Epithelial cell of proximal tubule (primary cell): Measurements from ENCODE around the gene PODXL. TPM values are rescaled to one million over a fixed set of nuclear protein-coding genes. Genes with fewer than 3 reads are reported as not detected.

Experiments
- DNase-seq: peaks from one replicate; pipeline ENCODE4 v3.0.0-alpha.2; 2011; ENCODE audit warnings: low read depth
- H3K4me3 ChIP-seq: 2 replicates; pipeline ENCODE4 v1.5.1; 2011; ENCODE audit warnings: low read depth, mild to moderate bottlenecking, low read length
- CTCF ChIP-seq: conservative IDR thresholded peaks from 2 replicates; pipeline ENCODE4 v1.5.1; 2012; ENCODE audit warnings: low read depth, mild to moderate bottlenecking, low read length
- total RNA-seq: library from RNA; depleted of rRNA; stranded (reverse); fragments of >200 nt; gene quantifications from 2 replicates; pipeline ENCODE4 v1.2.3, GENCODE V29; 2015

The PODXL gene
- total RNA-seq, 1 donor from 2014 or later, result 26.3 TPM

DNA sequence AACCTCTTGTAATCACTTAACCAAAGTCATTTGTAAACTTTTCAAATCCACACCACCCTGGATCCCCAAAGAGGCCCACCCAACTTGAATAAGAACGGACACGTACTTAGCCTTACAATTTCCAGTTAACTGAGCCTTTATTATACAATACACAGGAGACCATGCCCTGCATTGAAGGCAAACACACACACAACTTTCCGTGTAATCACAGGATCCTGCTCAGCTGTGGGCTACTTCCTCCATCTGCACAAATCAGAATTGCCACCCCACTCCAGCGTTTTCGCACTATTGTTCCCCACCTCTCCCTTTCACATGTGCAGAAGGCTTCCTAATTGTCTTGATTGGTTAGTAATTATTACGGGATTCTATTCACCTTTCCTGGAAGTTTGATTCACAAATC lies 12.1 kb upstream of the PODXL start:
- DNase-seq, result no peak
- no peak overlapping the region for H3K4me3 ChIP-seq
- TF ChIP-seq CTCF, result no peak

DNA sequence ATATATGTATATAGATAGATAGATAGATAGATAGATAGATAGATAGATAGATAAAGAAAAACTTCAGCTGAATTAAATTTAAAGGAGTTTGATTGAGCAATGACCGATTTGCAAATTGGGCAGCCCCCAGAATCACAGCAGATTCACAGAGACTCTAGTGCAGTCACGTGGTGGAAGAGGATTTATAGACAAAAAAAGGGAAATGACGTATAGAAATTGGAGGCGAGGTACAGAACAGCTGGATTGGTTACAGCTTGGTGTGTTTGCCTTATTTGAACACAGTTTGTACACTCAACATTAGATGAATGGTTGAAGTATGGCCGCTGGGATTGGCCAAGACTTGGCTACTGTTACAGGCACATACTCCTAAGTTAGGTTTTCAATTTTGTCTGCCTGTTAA lies 8.2 kb upstream of the PODXL start:
- no peak for DNase-seq
- no peak for TF ChIP-seq CTCF
- no peak overlapping the region for H3K4me3 ChIP-seq

GRCh38 chr7:131563918-131564317 lies 7.5 kb upstream of the PODXL start:
- no peak for TF ChIP-seq CTCF
- DNase-seq, result no peak
- no peak overlapping the region for H3K4me3 ChIP-seq

DNA sequence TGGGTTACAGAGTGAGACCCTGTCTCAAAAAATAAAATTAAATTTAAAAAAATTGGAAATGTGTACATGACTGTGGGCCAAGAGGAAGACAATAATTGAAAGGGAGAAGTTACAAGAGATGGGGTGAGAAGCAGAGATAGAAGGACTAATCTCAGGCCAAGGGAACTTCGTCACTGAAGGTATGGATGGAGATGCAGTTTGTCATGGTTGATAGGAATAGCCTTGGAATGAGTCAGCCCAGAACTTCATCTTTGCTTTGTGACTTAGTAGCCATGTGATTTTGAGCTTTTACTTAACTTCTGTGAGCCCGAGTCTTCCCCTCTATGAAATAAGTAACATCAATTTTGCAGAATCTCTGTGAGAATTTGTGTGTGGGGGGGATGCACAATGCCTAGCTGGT lies 6.5 kb upstream of the PODXL start:
- no peak overlapping the region for H3K4me3 ChIP-seq
- no peak for TF ChIP-seq CTCF
- DNase-seq, result no peak

GRCh38 chr7:131560061-131560460 lies 3.6 kb upstream of the PODXL start:
- H3K4me3 ChIP-seq, result no peak overlapping the region
- DNase-seq, result no peak
- TF ChIP-seq CTCF, result no peak

DNA sequence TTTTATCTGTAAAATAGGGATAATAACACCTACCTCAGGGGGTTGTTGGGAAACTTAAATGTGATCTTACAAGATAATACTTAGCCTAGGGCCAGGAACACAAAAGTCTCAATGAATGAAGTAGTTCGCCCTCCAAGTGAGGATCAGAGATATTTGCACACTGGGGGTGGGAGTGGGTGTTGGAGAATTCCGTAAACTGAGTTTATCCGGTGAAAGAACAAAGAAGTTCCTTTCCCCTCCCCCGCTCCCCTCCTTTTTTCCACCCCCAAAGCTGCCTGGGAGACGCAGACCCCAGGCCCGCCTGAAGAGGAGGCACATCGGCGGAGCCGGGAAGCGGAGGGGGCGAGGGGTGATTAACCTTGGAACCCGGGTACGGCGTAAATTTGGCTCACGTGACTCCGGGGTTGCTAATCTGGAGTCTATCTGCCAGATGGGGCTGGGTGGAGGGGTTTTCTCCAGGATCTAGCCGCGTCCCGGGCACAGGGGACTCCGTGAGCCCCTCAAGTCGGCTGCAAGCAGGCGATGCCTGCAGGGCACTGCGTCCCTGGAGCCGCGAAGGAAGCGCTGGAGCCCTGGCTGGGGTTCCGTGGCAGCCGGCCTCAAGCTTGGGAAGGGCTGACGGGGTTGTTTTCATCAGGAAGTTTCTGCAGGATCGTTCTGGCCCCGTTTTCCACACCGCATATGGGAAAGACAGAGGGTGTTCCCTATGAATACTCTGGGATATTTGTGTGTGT lies 1.4 kb upstream of the PODXL start:
- peak overlapping the region; percentile 35 for H3K4me3 ChIP-seq
- no peak for DNase-seq
- no peak for TF ChIP-seq CTCF
